Hematopoietic multipotent progenitor cell (in vitro differentiated cells): ENCODE measurements around the gene DDX49. TPM values are rescaled to one million over a fixed set of nuclear protein-coding genes. Genes with fewer than 3 reads are reported as not detected.
"Not testable (repeated sequence)": the region's sequence is repeated elsewhere in the genome, so short reads cannot be mapped to it uniquely, and the experiment has no call there.

Experiments
- DNase-seq, 3 donors: peaks; one replicate each; pipeline ENCODE4 v3.0.0-alpha.2; 2011 to 2015; ENCODE audit warnings: low read depth in 2 of 3, low spot score in 2 of 3
- total RNA-seq: library from RNA; depleted of rRNA; stranded (reverse); fragments of >200 nt; gene quantifications from one replicate; pipeline ENCODE4 v1.2.3, GENCODE V29; 2012

DDX49 gene
- total RNA-seq, 1 donor, result 92.9 TPM

GRCh38 chr19:18895038-18895823, 24.3 kb upstream of the DDX49 start:
- DNase-seq, result peak in 1 of 3 donors; percentile 24

GRCh38 chr19:18895824-18896341, 23.6 kb upstream of the DDX49 start, which contains the start of gene CERS1:
Gene CERS1, minus strand, starts transcription at chr19:18896158. Its CDS starts 86 bp downstream, at chr19:18896072.
- DNase-seq, result peak in 1 of 3 donors; percentile 28

GRCh38 chr19:18896421-18896841, 23.1 kb upstream of the DDX49 start:
- DNase-seq, result peak in 1 of 3 donors; percentile 13

GRCh38 chr19:18897094-18898029, 22.2 kb upstream of the DDX49 start:
- DNase-seq, result no peak

GRCh38 chr19:18898081-18898606, 21.4 kb upstream of the DDX49 start:
- no peak for DNase-seq

- DNase-seq, result no peak
Measured at GRCh38 chr19:18898607-18899408, 20.7 kb upstream of the DDX49 start.

- DNase-seq, result no peak
Measured at GRCh38 chr19:18899624-18900560, 19.6 kb upstream of the DDX49 start.

- DNase-seq, result no peak
Measured at GRCh38 chr19:18900700-18901481, 18.6 kb upstream of the DDX49 start.

GRCh38 chr19:18901491-18901890, 18.0 kb upstream of the DDX49 start:
- DNase-seq, result no peak

- DNase-seq, result not testable (repeated sequence)
Measured at GRCh38 chr19:18902519-18902918, 17.0 kb upstream of the DDX49 start.

- no peak for DNase-seq
Measured at GRCh38 chr19:18903156-18904037, 16.1 kb upstream of the DDX49 start.

GRCh38 chr19:18904334-18905057, 15.0 kb upstream of the DDX49 start:
- no peak for DNase-seq

GRCh38 chr19:18905058-18905456, 14.5 kb upstream of the DDX49 start:
- no peak for DNase-seq

GRCh38 chr19:18905513-18906236, 13.8 kb upstream of the DDX49 start:
- no peak for DNase-seq

GRCh38 chr19:18906605-18907519, 12.7 kb upstream of the DDX49 start:
- DNase-seq, result no peak
